C4-2B (cell line): ENCODE data around the gene RGS7.

Experiments used
- H3K27ac ChIP-seq: fragments of 450-650 bp; 2 replicates; pipeline ENCODE4 v1.5.1; 2017
- CTCF ChIP-seq: fragments of 450-650 bp; conservative IDR thresholded peaks from 2 replicates; pipeline ENCODE4 v1.5.1; 2017; ENCODE audit warnings: mild to moderate bottlenecking
- ZFX ChIP-seq: fragments of 450-650 bp; IDR thresholded peaks from 2 replicates; pipeline ENCODE4 v1.6.1; 2017

RGS7 gene

DNA sequence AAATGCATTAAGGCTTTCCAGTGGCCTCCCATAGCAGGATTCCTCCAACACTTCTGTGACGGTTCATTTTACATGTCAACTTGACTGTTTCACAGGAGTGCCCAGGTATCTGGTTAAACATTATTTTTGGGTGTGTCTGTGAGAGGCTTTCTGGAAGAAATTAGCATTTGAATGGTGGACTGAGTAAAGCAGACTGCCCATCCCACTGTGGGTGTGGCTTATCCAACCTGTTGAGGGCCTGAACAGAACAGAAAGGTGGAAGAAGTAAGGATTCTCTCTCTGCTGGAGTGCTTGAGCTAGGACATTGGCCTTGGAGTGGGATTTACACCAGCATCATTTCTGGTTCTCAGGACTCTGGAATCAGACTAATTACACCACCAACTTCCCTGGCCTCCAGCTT, 85.6 kb downstream of the RGS7 start:
- TF ChIP-seq ZFX: no peak
- H3K27ac ChIP-seq: no peak overlapping the region

- no peak overlapping the region for H3K27ac ChIP-seq
- TF ChIP-seq ZFX (no peak), CTCF (no peak)
These were observed 87.0 kb downstream of the RGS7 start for GRCh38 chr1:241270016-241270415.

GRCh38 chr1:241269116-241269515, 87.9 kb downstream of the RGS7 start:
- no peak overlapping the region for H3K27ac ChIP-seq
- no peak for TF ChIP-seq ZFX
- peak; percentile 63 for TF ChIP-seq CTCF

- H3K27ac ChIP-seq: no peak overlapping the region
- TF ChIP-seq CTCF: no peak
- TF ChIP-seq ZFX: no peak
These were observed 90.9 kb downstream of the RGS7 start for GRCh38 chr1:241266121-241266520.

- no peak overlapping the region for H3K27ac ChIP-seq
- TF ChIP-seq ZFX (no peak), CTCF (no peak)
These were observed 91.6 kb downstream of the RGS7 start for GRCh38 chr1:241265428-241265827.

DNA sequence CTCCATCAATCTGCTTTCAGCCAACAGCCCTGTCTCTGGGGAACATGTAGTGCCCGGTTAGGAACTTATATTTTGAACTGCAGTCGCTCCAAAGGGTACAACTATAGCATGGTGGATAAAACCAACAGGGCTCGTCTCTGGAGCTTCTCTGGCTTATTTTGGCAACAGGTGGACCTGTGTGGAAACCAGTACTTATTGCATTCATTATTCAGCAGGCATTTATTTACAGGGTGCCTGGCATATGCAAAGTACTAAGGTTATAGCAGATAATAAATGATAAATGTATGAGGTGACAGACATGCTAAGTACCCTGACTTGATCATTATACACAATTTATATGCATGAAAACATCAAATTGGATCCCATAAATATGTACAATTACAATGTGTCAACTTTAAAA, 93.7 kb downstream of the RGS7 start:
- TF ChIP-seq CTCF (no peak), ZFX (no peak)
- no peak overlapping the region for H3K27ac ChIP-seq

- no peak for TF ChIP-seq CTCF
- no peak for TF ChIP-seq ZFX
- no peak overlapping the region for H3K27ac ChIP-seq
These were observed 103.5 kb downstream of the RGS7 start for GRCh38 chr1:241253471-241253870.

GRCh38 chr1:241250465-241250864, 106.5 kb downstream of the RGS7 start:
- TF ChIP-seq ZFX (no peak), CTCF (no peak)
- H3K27ac ChIP-seq: no peak overlapping the region
